Skeletal muscle satellite cell (primary cell): ENCODE measurements around the gene S100A1.

Experiments
- H3K27me3 ChIP-seq: 2 replicates; pipeline ENCODE4 v1.7.0; 2013; ENCODE audit warnings: low read length; ENCODE audit not compliant: control insufficient read depth, insufficient read depth
- H3K36me3 ChIP-seq: 2 replicates; pipeline ENCODE4 v1.7.0; 2013; ENCODE audit warnings: mild to moderate bottlenecking, control low read depth, low read length; ENCODE audit not compliant: insufficient read depth
- H3K4me1 ChIP-seq: 2 replicates; pipeline ENCODE4 v1.7.0; 2013; ENCODE audit warnings: low read length; ENCODE audit not compliant: control insufficient read depth, insufficient read depth
- H3K4me2 ChIP-seq: 2 replicates; pipeline ENCODE4 v1.7.0; 2013; ENCODE audit warnings: mild to moderate bottlenecking, low read length
- H3K4me3 ChIP-seq: 2 replicates; pipeline ENCODE4 v1.7.0; 2013; ENCODE audit warnings: low read length
- H3K9ac ChIP-seq: 2 replicates; pipeline ENCODE4 v1.7.0; 2013; ENCODE audit warnings: mild to moderate bottlenecking, low read depth, low read length, moderate library complexity
- H3K9me3 ChIP-seq: replicated peaks from 2 replicates; pipeline ENCODE4 v1.7.0; 2013; ENCODE audit warnings: mild to moderate bottlenecking, control low read depth, low read length

S100A1 gene

GRCh38 chr1:153611356-153611755 is 16.9 kb upstream of the S100A1 start:
- peak overlapping the region; percentile 89 for H3K9ac ChIP-seq
- H3K4me1 ChIP-seq = peaks cover 43% of the 10 kb centered on the region
- H3K4me2 ChIP-seq = peak overlapping the region; percentile 94
- H3K9me3 ChIP-seq = no peaks in the 10 kb centered on the region
- H3K36me3 ChIP-seq = peaks cover 30% of the 10 kb centered on the region
- peak overlapping the region; percentile 92 for H3K4me3 ChIP-seq
- H3K27me3 ChIP-seq = no peaks in the 10 kb centered on the region

- H3K9ac ChIP-seq = peak overlapping the region; percentile 89
- H3K4me3 ChIP-seq = peak overlapping the region; percentile 92
- peak overlapping the region; percentile 94 for H3K4me2 ChIP-seq
- H3K27me3 ChIP-seq = no peaks in the 10 kb centered on the region
- H3K4me1 ChIP-seq = peaks cover 48% of the 10 kb centered on the region
- H3K36me3 ChIP-seq = peaks cover 21% of the 10 kb centered on the region
- no peaks in the 10 kb centered on the region for H3K9me3 ChIP-seq
Observed at GRCh38 chr1:153612111-153612754, 16.0 kb upstream of the S100A1 start.

- Histone ChIP-seq H3K9me3 (no peaks in the 10 kb centered on the region), H3K4me3 (peak within 1 kb of the TSS; percentile 92), H3K4me2 (peak within 1 kb of the TSS; percentile 94), H3K4me1 (peaks cover 46% of the 10 kb centered on the region), H3K9ac (peak within 1 kb of the TSS; percentile 89), H3K36me3 (peaks cover 15% of the 10 kb centered on the region), H3K27me3 (no peaks in the 10 kb centered on the region)
Observed at GRCh38 chr1:153612755-153613331, 15.4 kb upstream of the S100A1 start, which contains the start of gene S100A16. TSS of gene S100A16 (minus strand) at chr1:153613137. CDS start at chr1:153608151, 4,986 bp downstream.

- Histone ChIP-seq H3K4me1 (peaks cover 41% of the 10 kb centered on the region), H3K9ac (peak overlapping the region; percentile 89), H3K27me3 (no peaks in the 10 kb centered on the region), H3K4me3 (peak overlapping the region; percentile 92), H3K4me2 (peak overlapping the region; percentile 94), H3K9me3 (no peaks in the 10 kb centered on the region), H3K36me3 (peaks cover 10% of the 10 kb centered on the region)
Observed at GRCh38 chr1:153613406-153613805, 14.8 kb upstream of the S100A1 start.

- Histone ChIP-seq H3K9ac (no peak overlapping the region), H3K9me3 (no peaks in the 10 kb centered on the region), H3K4me2 (no peak overlapping the region), H3K36me3 (peaks cover 18% of the 10 kb centered on the region), H3K4me3 (no peak overlapping the region), H3K27me3 (no peaks in the 10 kb centered on the region), H3K4me1 (peaks cover 34% of the 10 kb centered on the region)
Observed at GRCh38 chr1:153614189-153614900, 13.9 kb upstream of the S100A1 start.

GRCh38 chr1:153614906-153615305 is 13.3 kb upstream of the S100A1 start:
- no peaks in the 10 kb centered on the region for H3K27me3 ChIP-seq
- H3K9ac ChIP-seq = no peak overlapping the region
- H3K4me1 ChIP-seq = peaks cover 28% of the 10 kb centered on the region
- H3K4me2 ChIP-seq = no peak overlapping the region
- no peaks in the 10 kb centered on the region for H3K9me3 ChIP-seq
- no peak overlapping the region for H3K4me3 ChIP-seq
- peaks cover 21% of the 10 kb centered on the region for H3K36me3 ChIP-seq

GRCh38 chr1:153615406-153615805 is 12.8 kb upstream of the S100A1 start:
- Histone ChIP-seq H3K4me3 (no peak overlapping the region), H3K4me1 (peaks cover 23% of the 10 kb centered on the region), H3K9ac (no peak overlapping the region), H3K9me3 (no peaks in the 10 kb centered on the region), H3K4me2 (no peak overlapping the region), H3K27me3 (no peaks in the 10 kb centered on the region), H3K36me3 (peaks cover 23% of the 10 kb centered on the region)

GRCh38 chr1:153616144-153616916 is 11.9 kb upstream of the S100A1 start, which contains the start of gene S100A14:
TSS of gene S100A14 (minus strand) at chr1:153616325. CDS start at chr1:153615858, 467 bp downstream.
- Histone ChIP-seq H3K9ac (no peak within 1 kb of the TSS), H3K27me3 (no peaks in the 10 kb centered on the region), H3K36me3 (peaks cover 28% of the 10 kb centered on the region), H3K9me3 (no peaks in the 10 kb centered on the region), H3K4me3 (no peak within 1 kb of the TSS), H3K4me2 (no peak within 1 kb of the TSS), H3K4me1 (peaks cover 19% of the 10 kb centered on the region)

- Histone ChIP-seq H3K9ac (no peak overlapping the region), H3K4me3 (no peak overlapping the region), H3K4me2 (no peak overlapping the region), H3K9me3 (no peaks in the 10 kb centered on the region), H3K4me1 (peaks cover 19% of the 10 kb centered on the region), H3K36me3 (peaks cover 25% of the 10 kb centered on the region), H3K27me3 (no peaks in the 10 kb centered on the region)
Observed at GRCh38 chr1:153616917-153617311, 11.3 kb upstream of the S100A1 start.

GRCh38 chr1:153617663-153618062 is 10.6 kb upstream of the S100A1 start:
- H3K27me3 ChIP-seq = no peaks in the 10 kb centered on the region
- no peak overlapping the region for H3K4me3 ChIP-seq
- H3K36me3 ChIP-seq = peaks cover 31% of the 10 kb centered on the region
- no peaks in the 10 kb centered on the region for H3K9me3 ChIP-seq
- peaks cover 19% of the 10 kb centered on the region for H3K4me1 ChIP-seq
- H3K4me2 ChIP-seq = no peak overlapping the region
- peak overlapping the region; percentile 14 for H3K9ac ChIP-seq

- H3K36me3 ChIP-seq = peaks cover 43% of the 10 kb centered on the region
Observed at GRCh38 chr1:153619171-153619570, 9.1 kb upstream of the S100A1 start.

More at GRCh38 chr1:153619171-153619570, 9.1 kb upstream of the S100A1 start:
- Histone ChIP-seq H3K4me1 (peaks cover 18% of the 10 kb centered on the region), H3K27me3 (no peaks in the 10 kb centered on the region), H3K4me3 (no peak overlapping the region), H3K9me3 (no peaks in the 10 kb centered on the region), H3K4me2 (no peak overlapping the region), H3K9ac (no peak overlapping the region)
